HL-60 (cell line): Measurements from ENCODE around the gene CHD2.

Experiments used
- CTCF ChIP-seq: IDR thresholded peaks from one replicate; pipeline ENCODE4 v1.5.1; 2011; ENCODE audit warnings: low read length, control low read depth, inconsistent platforms; ENCODE audit not compliant: insufficient read depth
- GABPA ChIP-seq: IDR thresholded peaks from 2 replicates; pipeline ENCODE4 v1.6.1; 2012; ENCODE audit warnings: low read depth
- POLR2AphosphoS5 ChIP-seq: IDR thresholded peaks from 2 replicates; pipeline ENCODE4 v1.6.1; 2012; ENCODE audit warnings: low read depth
- REST ChIP-seq: IDR thresholded peaks from 2 replicates; pipeline ENCODE4 v1.6.1; 2012; ENCODE audit warnings: low read depth; ENCODE audit not compliant: insufficient replicate concordance
- SPI1 ChIP-seq: IDR thresholded peaks from 2 replicates; pipeline ENCODE4 v1.6.1; 2012; ENCODE audit warnings: low read depth, mild to moderate bottlenecking, borderline replicate concordance

- TF ChIP-seq CTCF, result no peak
- TF ChIP-seq POLR2AphosphoS5, result no peak
- TF ChIP-seq REST, result no peak
- TF ChIP-seq SPI1, result no peak
- TF ChIP-seq GABPA, result no peak
Measured at GRCh38 chr15:92925454-92925853, 25.3 kb downstream of the CHD2 start.
